Vagina (tissue), 2 donors: Measurements from ENCODE around the gene COL6A5.

Experiments
- POLR2A ChIP-seq, 2 donors: fragments of 450-650 bp; IDR thresholded peaks; one replicate each; pipeline ENCODE4 v1.6.1; 2017; ENCODE audit warnings: antibody characterized with exemption in 2 of 2, mild to moderate bottlenecking in 2 of 2, moderate library complexity in 2 of 2
- POLR2AphosphoS5 ChIP-seq, 2 donors: sonication (generic); formaldehyde crosslinking; IDR thresholded peaks; one replicate each; pipeline ENCODE4 v1.9.0; 2017; ENCODE audit warnings: antibody characterized with exemption in 2 of 2, mild to moderate bottlenecking in 2 of 2, low read depth in 1 of 2; ENCODE audit not compliant: insufficient read depth in 1 of 2
- TF ChIP-seq, protein P1 (sequence below), 3 experiments: fragments of 450-650 bp in 2 of 3; fragments of 200-600 bp in 1 of 3; sonication (generic) in 1 of 3; IDR thresholded peaks; one replicate each; pipeline ENCODE4 v1.5.1; 2017 to 2019; ENCODE audit warnings: antibody characterized with exemption in 3 of 3, mild to moderate bottlenecking in 2 of 3, moderate library complexity in 2 of 3

DNA sequence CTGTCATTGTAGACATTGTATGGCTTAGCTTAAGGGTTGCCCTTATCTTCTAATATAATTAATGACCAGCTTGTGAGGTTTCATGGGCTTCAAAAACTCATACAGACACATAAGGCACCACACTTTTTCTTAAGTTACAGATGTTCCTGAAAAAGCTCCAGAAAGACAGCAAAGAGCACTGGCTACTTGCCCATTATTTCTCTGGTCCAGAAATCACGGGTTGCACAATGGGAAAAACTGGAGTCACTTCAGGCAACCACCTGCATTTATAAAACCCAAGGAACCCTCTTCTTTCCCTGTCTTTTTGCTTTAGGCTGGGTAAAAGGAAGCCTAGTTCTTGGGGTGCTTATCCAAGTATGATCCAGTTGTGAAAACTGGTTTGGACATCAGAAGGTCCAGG is 169.2 kb downstream of the COL6A5 start:
- TF ChIP-seq, protein P1, sequence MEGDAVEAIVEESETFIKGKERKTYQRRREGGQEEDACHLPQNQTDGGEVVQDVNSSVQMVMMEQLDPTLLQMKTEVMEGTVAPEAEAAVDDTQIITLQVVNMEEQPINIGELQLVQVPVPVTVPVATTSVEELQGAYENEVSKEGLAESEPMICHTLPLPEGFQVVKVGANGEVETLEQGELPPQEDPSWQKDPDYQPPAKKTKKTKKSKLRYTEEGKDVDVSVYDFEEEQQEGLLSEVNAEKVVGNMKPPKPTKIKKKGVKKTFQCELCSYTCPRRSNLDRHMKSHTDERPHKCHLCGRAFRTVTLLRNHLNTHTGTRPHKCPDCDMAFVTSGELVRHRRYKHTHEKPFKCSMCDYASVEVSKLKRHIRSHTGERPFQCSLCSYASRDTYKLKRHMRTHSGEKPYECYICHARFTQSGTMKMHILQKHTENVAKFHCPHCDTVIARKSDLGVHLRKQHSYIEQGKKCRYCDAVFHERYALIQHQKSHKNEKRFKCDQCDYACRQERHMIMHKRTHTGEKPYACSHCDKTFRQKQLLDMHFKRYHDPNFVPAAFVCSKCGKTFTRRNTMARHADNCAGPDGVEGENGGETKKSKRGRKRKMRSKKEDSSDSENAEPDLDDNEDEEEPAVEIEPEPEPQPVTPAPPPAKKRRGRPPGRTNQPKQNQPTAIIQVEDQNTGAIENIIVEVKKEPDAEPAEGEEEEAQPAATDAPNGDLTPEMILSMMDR (IDR thresholded peaks at IDR 0.05) = no peak
- TF ChIP-seq POLR2A (IDR thresholded peaks at IDR 0.05) = no peak
- TF ChIP-seq POLR2AphosphoS5 (IDR thresholded peaks at IDR 0.05; ENCODE audit: insufficient read depth in 1 of 2, low read depth in 1 of 2) = no peak
